RWPE1 (cell line): ENCODE data around the gene CPAMD8.

ENCODE experiments used
- CTCF ChIA-PET: fragments of 350-600 bp; sonication (Branson Sonifier 250); formaldehyde crosslinking; extraction: SDS; loops from one replicate; lab custom pipeline; 2021; lab: Yijun Ruan, JAX
- POLR2A ChIA-PET: fragments of 400-600 bp; formaldehyde crosslinking; extraction: SDS; loops from one replicate; lab custom pipeline; 2020; ENCODE audit warnings: antibody characterized with exemption; ENCODE audit not compliant: low non-redundant PET; lab: Yijun Ruan, JAX
- DNase-seq: peaks from one replicate; pipeline ENCODE4 v3.0.0; 2012; ENCODE audit warnings: low spot score
- H3K27ac ChIP-seq: fragments of 450-650 bp; 2 replicates; pipeline ENCODE4 v1.5.1; 2017
- TF ChIP-seq, protein P1 (sequence below): fragments of 450-650 bp; conservative IDR thresholded peaks from 2 replicates; pipeline ENCODE4 v1.5.1; 2017; ENCODE audit warnings: low read depth, mild to moderate bottlenecking

Gene CPAMD8

DNA sequence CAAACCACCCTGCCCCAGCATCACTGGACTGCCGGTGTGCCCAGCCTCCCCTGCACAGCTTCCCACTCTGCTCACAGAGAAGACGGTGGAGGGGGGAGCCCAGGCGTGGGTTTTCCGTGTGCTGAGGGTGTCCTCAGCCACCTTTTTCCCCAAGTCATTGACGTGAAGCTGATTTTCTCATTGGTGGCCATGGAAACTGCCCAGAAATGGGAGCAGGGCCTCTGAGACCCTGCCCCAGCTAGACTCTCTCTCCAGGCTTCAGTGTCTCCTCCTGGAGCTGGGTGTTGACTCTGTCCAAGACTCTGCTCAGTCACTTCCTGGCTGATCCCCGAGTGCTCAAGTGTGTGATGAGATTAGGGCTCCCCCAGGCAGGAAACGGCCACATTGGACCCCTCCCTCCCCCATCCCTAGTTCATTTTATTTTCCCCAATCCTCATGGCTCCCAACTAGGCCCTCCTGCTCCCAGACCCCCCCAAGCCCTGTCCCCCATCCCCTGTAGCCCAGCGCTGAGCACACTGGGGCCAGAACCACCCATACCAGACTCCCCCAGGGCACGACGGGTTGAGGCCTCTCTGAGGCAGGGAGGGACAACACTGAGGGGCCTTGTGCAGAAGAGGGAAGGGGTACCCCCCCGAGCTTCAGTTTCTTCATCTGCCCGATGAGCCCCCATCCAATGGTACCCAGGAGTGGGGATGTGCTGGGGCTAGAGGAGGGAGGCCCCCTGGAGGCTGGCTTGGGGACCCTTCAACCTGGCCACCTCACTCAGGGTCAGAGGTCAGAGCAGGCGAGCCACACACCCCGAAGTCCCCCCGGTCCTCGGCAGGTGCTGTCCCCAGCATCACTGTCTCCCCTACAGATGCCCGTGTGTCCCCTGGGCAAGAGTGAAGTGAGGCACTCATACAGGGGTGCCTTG is 139.0 kb downstream of the CPAMD8 start:
- ChIA-PET POLR2A (no interaction called here), CTCF (no interaction called here)
- DNase-seq, result no peak
- TF ChIP-seq, protein P1, sequence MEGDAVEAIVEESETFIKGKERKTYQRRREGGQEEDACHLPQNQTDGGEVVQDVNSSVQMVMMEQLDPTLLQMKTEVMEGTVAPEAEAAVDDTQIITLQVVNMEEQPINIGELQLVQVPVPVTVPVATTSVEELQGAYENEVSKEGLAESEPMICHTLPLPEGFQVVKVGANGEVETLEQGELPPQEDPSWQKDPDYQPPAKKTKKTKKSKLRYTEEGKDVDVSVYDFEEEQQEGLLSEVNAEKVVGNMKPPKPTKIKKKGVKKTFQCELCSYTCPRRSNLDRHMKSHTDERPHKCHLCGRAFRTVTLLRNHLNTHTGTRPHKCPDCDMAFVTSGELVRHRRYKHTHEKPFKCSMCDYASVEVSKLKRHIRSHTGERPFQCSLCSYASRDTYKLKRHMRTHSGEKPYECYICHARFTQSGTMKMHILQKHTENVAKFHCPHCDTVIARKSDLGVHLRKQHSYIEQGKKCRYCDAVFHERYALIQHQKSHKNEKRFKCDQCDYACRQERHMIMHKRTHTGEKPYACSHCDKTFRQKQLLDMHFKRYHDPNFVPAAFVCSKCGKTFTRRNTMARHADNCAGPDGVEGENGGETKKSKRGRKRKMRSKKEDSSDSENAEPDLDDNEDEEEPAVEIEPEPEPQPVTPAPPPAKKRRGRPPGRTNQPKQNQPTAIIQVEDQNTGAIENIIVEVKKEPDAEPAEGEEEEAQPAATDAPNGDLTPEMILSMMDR, result no peak
- H3K27ac ChIP-seq, result peak overlapping the region; percentile 94

DNA sequence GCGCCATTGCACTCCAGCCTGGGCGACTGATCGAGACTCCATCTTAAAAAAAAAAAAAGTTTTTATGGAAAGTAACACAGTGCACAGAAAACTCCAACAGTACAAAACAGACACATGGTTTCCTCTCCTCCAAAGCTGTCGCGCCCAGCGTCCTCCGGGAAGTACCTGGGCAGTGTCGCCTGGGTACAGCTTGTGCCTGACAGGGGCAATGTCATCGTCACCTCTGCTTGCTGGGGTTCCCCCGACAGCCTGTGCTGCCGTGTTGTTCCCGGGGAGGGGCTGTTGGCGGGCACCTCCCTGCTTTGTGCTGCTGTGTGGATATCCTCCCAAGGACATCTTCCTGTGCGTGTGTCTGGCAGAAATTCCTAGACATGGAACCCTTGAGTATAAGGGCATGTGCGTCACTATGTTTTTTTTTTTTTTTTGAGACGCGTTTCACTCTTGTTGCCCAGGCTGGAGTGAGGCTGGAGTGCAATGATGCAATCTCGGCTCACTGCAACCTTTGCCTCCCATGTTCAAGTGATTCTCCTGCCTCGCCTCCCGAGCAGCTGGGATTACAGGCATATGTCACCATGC is 140.2 kb downstream of the CPAMD8 start:
- POLR2A ChIA-PET, result no interaction called here
- no peak for DNase-seq
- TF ChIP-seq, protein P1, result no peak
- H3K27ac ChIP-seq, result peak overlapping the region; percentile 94
- CTCF ChIA-PET, result no interaction called here

DNA sequence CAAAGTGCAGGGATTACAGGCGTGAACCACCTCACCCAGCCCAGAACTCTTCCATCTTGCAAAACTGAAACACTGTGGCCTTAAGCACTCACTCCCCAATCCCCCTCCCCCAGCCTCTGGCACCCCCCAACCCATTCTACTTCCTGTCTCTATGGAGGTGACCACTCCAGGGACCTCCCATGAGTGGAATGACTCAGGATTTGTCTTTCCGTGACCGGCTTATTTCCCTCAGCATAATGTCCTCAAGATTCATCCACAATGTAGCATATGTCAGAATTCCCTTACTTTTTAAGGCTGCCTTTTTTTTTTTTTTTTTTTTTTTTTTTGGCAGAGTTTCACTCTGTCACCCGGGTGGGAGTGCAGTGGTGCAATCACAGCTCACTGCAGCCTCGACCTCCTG is 141.4 kb downstream of the CPAMD8 start:
- CTCF ChIA-PET, result interaction anchor here (0.7 kb wide), 1 partner anchor 612 kb away, joined by 10 read pairs; no protein-coding TSS in a partner anchor
- H3K27ac ChIP-seq, result peak overlapping the region; percentile 94
- TF ChIP-seq, protein P1, result no peak
- POLR2A ChIA-PET, result no interaction called here
- no peak for DNase-seq

DNA sequence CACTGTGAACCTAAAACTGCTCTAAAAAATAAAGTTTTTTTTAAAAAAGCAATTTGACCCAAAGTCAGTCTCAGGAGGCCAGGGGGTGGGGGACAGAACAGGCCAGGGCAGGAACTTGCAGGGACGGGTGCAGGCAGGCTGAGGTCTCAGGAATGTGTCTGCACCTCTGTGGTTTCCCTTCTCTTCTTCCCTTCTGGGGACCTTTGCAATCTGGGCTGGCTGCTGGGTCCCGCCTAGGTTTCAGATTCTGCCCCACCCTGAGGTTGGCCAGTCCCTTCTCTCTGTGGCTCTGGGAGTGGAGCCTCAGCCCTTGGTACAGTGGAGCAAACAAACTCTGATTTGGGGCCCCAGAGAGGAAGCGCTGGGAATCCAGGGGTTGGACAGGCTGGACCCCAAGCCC is 143.1 kb downstream of the CPAMD8 start:
- POLR2A ChIA-PET, result no interaction called here
- CTCF ChIA-PET, result no interaction called here
- DNase-seq, result peak; percentile 68
- TF ChIP-seq, protein P1, result no peak
- H3K27ac ChIP-seq, result peak overlapping the region; percentile 94

DNA sequence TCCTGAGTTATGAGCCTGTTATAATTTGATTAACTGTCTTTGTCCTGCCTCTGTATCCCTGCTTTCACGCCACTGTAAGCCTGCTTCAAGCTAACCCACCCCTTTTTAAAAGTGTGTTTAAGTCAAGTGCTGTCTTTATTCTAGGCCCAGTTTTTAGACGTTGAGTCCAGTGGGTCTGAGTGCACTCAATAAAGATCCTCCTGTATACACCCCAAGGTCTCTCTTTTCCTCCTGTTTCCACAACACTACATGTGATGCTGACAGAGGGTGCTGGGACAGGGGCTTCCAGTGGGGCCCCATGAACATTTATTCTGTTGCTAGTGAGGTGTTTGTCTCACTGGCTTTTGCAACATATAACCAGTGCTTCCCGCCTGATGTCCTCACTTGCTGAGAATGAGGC is 144.5 kb downstream of the CPAMD8 start:
- H3K27ac ChIP-seq, result peak overlapping the region; percentile 94; the same call in 1 of the 2 replicates
- CTCF ChIA-PET, result no interaction called here
- no peak for DNase-seq
- POLR2A ChIA-PET, result no interaction called here
- TF ChIP-seq, protein P1, result no peak

DNA sequence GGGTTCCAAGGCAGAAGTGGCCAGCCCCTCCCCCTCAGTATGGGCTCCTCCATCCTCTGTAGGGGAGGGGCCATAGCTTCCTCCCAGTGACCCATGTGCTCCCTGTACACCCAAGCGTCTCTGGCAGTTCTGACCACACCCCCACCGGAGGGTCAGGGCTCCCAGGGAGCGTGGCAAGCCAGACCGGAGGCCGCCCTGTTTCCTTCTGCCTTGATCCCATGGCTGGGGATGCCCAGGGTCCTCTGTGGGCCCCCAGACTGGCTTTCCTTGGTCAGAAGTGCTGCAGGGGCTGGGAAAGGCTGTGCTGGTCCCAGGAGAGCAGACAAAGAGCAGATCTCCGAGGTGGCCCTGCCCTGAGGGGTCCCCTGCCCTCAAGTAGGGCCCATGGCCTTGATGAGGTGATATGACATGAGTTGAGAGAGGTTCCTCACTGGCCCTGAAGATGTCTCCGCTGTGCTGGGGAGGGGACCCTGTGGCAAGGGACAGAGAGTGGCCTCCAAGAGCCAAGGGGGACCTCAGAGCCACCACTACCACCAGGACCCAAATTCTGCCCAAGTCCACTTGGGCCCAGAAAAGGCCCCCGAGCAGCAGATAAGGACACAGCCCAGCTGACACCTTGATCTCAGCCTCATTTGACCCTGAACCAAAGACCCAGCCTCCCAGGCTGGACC is 145.6 kb downstream of the CPAMD8 start:
- ChIA-PET CTCF (no interaction called here), POLR2A (no interaction called here)

More for the DNA sequence above, 145.6 kb downstream of the CPAMD8 start:
- no peak for DNase-seq
- H3K27ac ChIP-seq, result peak overlapping the region; percentile 51
- TF ChIP-seq, protein P1, result no peak
